ENCODE measurements around the gene C1orf210. TPM values are rescaled to one million over a fixed set of nuclear protein-coding genes. Genes with fewer than 3 reads are reported as not detected.

The C1orf210 gene
- polyA plus RNA-seq, 1 donor = 21.1 TPM

GRCh38 chr1:43296207-43296606 is 10.8 kb upstream of the C1orf210 start:
- no peak for DNase-seq

- no peak for DNase-seq
These were observed 9.4 kb upstream of the C1orf210 start for GRCh38 chr1:43294761-43295160.

GRCh38 chr1:43293896-43294760 is 8.7 kb upstream of the C1orf210 start:
- DNase-seq = no peak

- DNase-seq = no peak
These were observed 7.8 kb upstream of the C1orf210 start for GRCh38 chr1:43293176-43293575.

- no peak for DNase-seq
These were observed 7.3 kb upstream of the C1orf210 start for GRCh38 chr1:43292679-43293078.

- no peak for DNase-seq
These were observed 6.8 kb upstream of the C1orf210 start for GRCh38 chr1:43292216-43292615.

- no peak for DNase-seq
These were observed 3.7 kb upstream of the C1orf210 start for GRCh38 chr1:43288785-43289706.

GRCh38 chr1:43288058-43288784 is 2.8 kb upstream of the C1orf210 start:
- no peak for DNase-seq

- DNase-seq = no peak
These were observed 1.2 kb upstream of the C1orf210 start for GRCh38 chr1:43286533-43286932.

GRCh38 chr1:43286115-43286514 is 734 bp upstream of the C1orf210 start:
- no peak for DNase-seq

- no peak for DNase-seq
These were observed 753 bp downstream of the C1orf210 start for GRCh38 chr1:43284546-43285110.

GRCh38 chr1:43284065-43284464 is 1.3 kb downstream of the C1orf210 start:
- DNase-seq = no peak

- DNase-seq = no peak
These were observed 2.9 kb downstream of the C1orf210 start for GRCh38 chr1:43282220-43283195.

- no peak for DNase-seq
These were observed 4.7 kb downstream of the C1orf210 start for GRCh38 chr1:43280692-43281091.

- DNase-seq = no peak
These were observed 5.7 kb downstream of the C1orf210 start for GRCh38 chr1:43279666-43280065.

- DNase-seq = no peak
These were observed 6.2 kb downstream of the C1orf210 start for GRCh38 chr1:43279161-43279560.

GRCh38 chr1:43277116-43277876 is 8.1 kb downstream of the C1orf210 start:
- no peak for DNase-seq

- peak; percentile 28 for DNase-seq
These were observed 8.7 kb downstream of the C1orf210 start for GRCh38 chr1:43276673-43277072.

GRCh38 chr1:43275826-43276620 is 9.4 kb downstream of the C1orf210 start:
- no peak for DNase-seq
